ENCODE measurements around the gene LYPD1.

- TF ChIP-seq CTCF (IDR thresholded peaks at IDR 0.05; ENCODE audit: low read depth, low read length, missing input control) (no peak), SP1 (IDR thresholded peaks at IDR 0.05) (no peak), EGR1 (IDR thresholded peaks at IDR 0.05; ENCODE audit: low read depth in 2 of 2) (no peak), MAX (IDR thresholded peaks at IDR 0.05) (no peak), REST (IDR thresholded peaks at IDR 0.05) (no peak), ATF3 (IDR thresholded peaks at IDR 0.05) (no peak), RAD21 (IDR thresholded peaks at IDR 0.05) (no peak), HNF4G (IDR thresholded peaks at IDR 0.05) (no peak), GABPA (IDR thresholded peaks at IDR 0.05 in 1 of 2, conservative IDR thresholded peaks at IDR 0.05 in 1 of 2) (no peak)
Observed at GRCh38 chr2:132597831-132598230, 72.2 kb downstream of the LYPD1 start.

Measured in liver (tissue), 3 donors.